ENCODE measurements around the gene BANF1. TPM values are rescaled to one million over a fixed set of nuclear protein-coding genes. Genes with fewer than 3 reads are reported as not detected.
"Not testable (repeated sequence)": the region's sequence is repeated elsewhere in the genome, so short reads cannot be mapped to it uniquely, and the experiment has no call there.

Gene BANF1
- total RNA-seq, 1 experiment from 2014 or later = 124 TPM

DNA sequence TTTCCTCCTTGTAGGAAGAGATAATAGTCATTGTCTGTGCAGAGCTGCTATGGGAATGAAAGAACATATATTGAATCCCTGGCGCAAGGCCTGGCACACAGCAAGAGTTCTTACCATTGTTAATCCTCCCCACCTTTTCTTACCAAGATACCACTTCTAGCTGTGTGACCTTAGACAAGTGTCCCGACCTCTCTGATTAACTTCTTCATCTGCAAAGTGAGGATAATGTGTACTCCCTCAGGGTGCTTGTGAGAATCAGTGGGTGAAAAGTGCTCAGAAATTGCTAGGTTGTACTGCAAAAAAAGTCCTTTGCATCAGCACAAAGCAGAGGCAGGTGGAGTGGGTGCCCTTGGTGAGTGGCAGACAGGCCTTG, 5.8 kb downstream of the BANF1 start:
- H2AFZ ChIP-seq (ENCODE audit: low read length) = no peak overlapping the region
- ChIA-PET CTCF (no interaction called here), POLR2A (ENCODE audit: unreplicated experiment) (no interaction called here)
- ATAC-seq = no peak
- H3K4me3 ChIP-seq (ENCODE audit: low read length) = no peak overlapping the region
- H3K79me2 ChIP-seq (ENCODE audit: low read length) = peaks cover 16% of the 10 kb centered on the region
- TF ChIP-seq EZH2phosphoT487 (IDR thresholded peaks at IDR 0.05; ENCODE audit: borderline replicate concordance, low read length) = no peak
- H3K4me2 ChIP-seq (ENCODE audit: low read length) = no peak overlapping the region
- peaks cover 15% of the 10 kb centered on the region; the same call in 1 of the 2 replicates for H3K36me3 ChIP-seq (ENCODE audit: low read depth, low read length)
- H3F3A ChIP-seq (ENCODE audit: low read length, unreplicated experiment) = peaks cover 9% of the 10 kb centered on the region
- no peak overlapping the region for H3K9ac ChIP-seq (ENCODE audit: low read length)
- no peaks in the 10 kb centered on the region for H3K9me3 ChIP-seq (ENCODE audit: low read length)
- H3K4me1 ChIP-seq (ENCODE audit: insufficient read depth, low read length) = peaks cover 36% of the 10 kb centered on the region
- intact Hi-C loops (cut with micrococcal nuclease) = no loop called here
- H3K27ac ChIP-seq (ENCODE audit: low read length) = no peak overlapping the region
- H4K20me1 ChIP-seq (ENCODE audit: low read length) = no peaks in the 10 kb centered on the region
- no TSS peak for BruUV-seq (replicated peaks)
- no peaks in the 10 kb centered on the region for H3K9me2 ChIP-seq (replicated peaks; ENCODE audit: low read length)
- H3K27me3 ChIP-seq (ENCODE audit: low read length) = no peaks in the 10 kb centered on the region
- no peak for DNase-seq

DNA sequence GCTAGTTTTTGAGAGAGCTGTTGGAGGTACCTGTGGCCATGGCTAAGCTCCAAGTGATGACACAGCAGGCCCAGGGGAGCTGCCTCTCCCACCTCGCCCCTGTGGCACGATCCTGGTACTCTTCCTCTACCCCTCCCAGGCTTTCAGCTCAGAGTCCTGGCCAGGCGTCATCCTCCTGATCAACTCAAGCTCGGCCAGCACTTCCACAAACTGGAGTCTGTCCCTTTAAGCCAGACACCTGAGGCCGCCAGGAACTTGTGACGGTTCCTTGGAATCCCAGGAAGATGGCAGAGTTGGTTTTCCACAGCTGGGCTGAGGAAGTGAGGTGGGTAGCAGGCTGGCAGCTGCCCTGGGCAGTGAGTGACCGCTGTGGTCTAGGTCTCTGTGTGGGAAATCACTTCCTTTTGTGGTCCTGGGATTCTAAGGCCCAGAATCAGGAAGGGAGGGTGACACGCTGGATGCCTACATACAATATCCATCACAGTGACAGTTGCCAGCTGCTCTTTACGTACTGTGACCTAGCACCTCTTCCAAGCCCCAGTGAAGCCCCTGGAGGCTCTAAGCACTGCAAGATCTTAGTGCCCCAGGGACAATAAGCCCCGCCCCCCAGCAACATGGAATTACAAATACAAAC, 6.3 kb downstream of the BANF1 start:
- BruUV-seq (replicated peaks) = no TSS peak
- TF ChIP-seq EZH2 (IDR thresholded peaks at IDR 0.05; ENCODE audit: low read length, unreplicated experiment) = no peak
- TF ChIP-seq, protein P1, sequence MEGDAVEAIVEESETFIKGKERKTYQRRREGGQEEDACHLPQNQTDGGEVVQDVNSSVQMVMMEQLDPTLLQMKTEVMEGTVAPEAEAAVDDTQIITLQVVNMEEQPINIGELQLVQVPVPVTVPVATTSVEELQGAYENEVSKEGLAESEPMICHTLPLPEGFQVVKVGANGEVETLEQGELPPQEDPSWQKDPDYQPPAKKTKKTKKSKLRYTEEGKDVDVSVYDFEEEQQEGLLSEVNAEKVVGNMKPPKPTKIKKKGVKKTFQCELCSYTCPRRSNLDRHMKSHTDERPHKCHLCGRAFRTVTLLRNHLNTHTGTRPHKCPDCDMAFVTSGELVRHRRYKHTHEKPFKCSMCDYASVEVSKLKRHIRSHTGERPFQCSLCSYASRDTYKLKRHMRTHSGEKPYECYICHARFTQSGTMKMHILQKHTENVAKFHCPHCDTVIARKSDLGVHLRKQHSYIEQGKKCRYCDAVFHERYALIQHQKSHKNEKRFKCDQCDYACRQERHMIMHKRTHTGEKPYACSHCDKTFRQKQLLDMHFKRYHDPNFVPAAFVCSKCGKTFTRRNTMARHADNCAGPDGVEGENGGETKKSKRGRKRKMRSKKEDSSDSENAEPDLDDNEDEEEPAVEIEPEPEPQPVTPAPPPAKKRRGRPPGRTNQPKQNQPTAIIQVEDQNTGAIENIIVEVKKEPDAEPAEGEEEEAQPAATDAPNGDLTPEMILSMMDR (conservative IDR thresholded peaks at IDR 0.05; ENCODE audit: low read depth, low read length) = no peak
- TF ChIP-seq EZH2phosphoT487 (IDR thresholded peaks at IDR 0.05; ENCODE audit: borderline replicate concordance, low read length) = no peak
- Histone ChIP-seq H3K79me2 (ENCODE audit: low read length) (peaks cover 11% of the 10 kb centered on the region), H3K4me3 (ENCODE audit: low read length) (no peak overlapping the region), H3K9me2 (replicated peaks; ENCODE audit: low read length) (no peaks in the 10 kb centered on the region), H3K4me2 (ENCODE audit: low read length) (no peak overlapping the region), H2AFZ (ENCODE audit: low read length) (no peak overlapping the region), H3K36me3 (ENCODE audit: low read depth, low read length) (peaks cover 15% of the 10 kb centered on the region; the same call in 1 of the 2 replicates), H3K4me1 (ENCODE audit: insufficient read depth, low read length) (peaks cover 33% of the 10 kb centered on the region), H3F3A (ENCODE audit: low read length, unreplicated experiment) (peaks cover 9% of the 10 kb centered on the region), H4K20me1 (ENCODE audit: low read length) (no peaks in the 10 kb centered on the region), H3K9me3 (ENCODE audit: low read length) (no peaks in the 10 kb centered on the region), H3K27me3 (ENCODE audit: low read length) (no peaks in the 10 kb centered on the region), H3K27ac (ENCODE audit: low read length) (no peak overlapping the region), H3K9ac (ENCODE audit: low read length) (no peak overlapping the region)
- ChIA-PET CTCF (interaction anchor here (0.5 to 0.7 kb wide), 2 partner anchors 251 to 405 kb away, joined by 3 to 4 read pairs; no protein-coding TSS in a partner anchor), POLR2A (ENCODE audit: unreplicated experiment) (interaction anchor here (0.6 kb wide), 1 partner anchor 296 kb away, joined by 6 read pairs; no protein-coding TSS in a partner anchor)
- DNase-seq (peak; percentile 53), ATAC-seq (no peak; the same call in 1 of the 2 replicates)
- intact Hi-C loops (cut with micrococcal nuclease) = no loop called here

DNA sequence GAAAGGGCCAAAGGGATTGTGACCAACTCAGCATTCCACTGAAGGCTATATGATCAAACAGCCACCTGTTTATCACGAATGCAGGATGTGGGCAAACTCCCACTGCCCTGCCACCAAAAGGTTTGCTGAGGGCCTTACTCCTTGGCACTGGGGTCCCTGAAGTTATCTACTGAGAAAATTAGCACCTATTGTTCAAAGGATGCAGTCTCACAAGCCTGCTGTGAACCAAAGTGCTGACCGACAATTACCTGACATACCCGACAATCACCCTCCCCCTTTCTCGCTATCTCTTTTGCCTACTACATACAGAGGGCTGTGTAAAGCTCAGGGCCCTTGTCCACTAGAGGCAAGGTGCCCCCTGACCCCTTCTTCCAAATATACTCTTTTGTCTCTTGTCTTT, 7.7 kb downstream of the BANF1 start:
- H3K9me2 ChIP-seq (replicated peaks; ENCODE audit: low read length); H2AFZ ChIP-seq (ENCODE audit: low read length); POLR2A ChIA-PET (ENCODE audit: unreplicated experiment); H3K36me3 ChIP-seq (ENCODE audit: low read depth, low read length); H4K20me1 ChIP-seq (ENCODE audit: low read length); H3K79me2 ChIP-seq (ENCODE audit: low read length); H3K27ac ChIP-seq (ENCODE audit: low read length); DNase-seq; H3F3A ChIP-seq (ENCODE audit: low read length, unreplicated experiment); ATAC-seq; H3K4me3 ChIP-seq (ENCODE audit: low read length); intact Hi-C loops (cut with micrococcal nuclease); CTCF ChIA-PET; BruUV-seq (replicated peaks); H3K4me2 ChIP-seq (ENCODE audit: low read length); H3K9ac ChIP-seq (ENCODE audit: low read length); H3K27me3 ChIP-seq (ENCODE audit: low read length); H3K9me3 ChIP-seq (ENCODE audit: low read length): not testable (repeated sequence)
- H3K4me1 ChIP-seq (ENCODE audit: insufficient read depth, low read length) = peaks cover 37% of the 10 kb centered on the region

All from PC-3 (cell line).